H9 (cell line): Measurements from ENCODE around the gene DYNC2LI1. TPM values are rescaled to one million over a fixed set of nuclear protein-coding genes. Genes with fewer than 3 reads are reported as not detected.

Experiments used
- DNase-seq: peaks from one replicate; pipeline ENCODE4 v3.0.0-alpha.2; 2017
- H2AFZ ChIP-seq: one replicate; pipeline ENCODE4 v1.6.1; 2013; ENCODE audit warnings: mild to moderate bottlenecking, low read length, control low read depth, moderate library complexity
- H2AK5ac ChIP-seq: 2 replicates; pipeline ENCODE4 v1.6.1; 2013; ENCODE audit warnings: low read length, control low read depth, mixed read lengths; ENCODE audit not compliant: insufficient read length
- H2BK120ac ChIP-seq: one replicate; pipeline ENCODE4 v1.6.1; 2013; ENCODE audit warnings: low read depth, mild to moderate bottlenecking, low read length, control low read depth, inconsistent platforms; ENCODE audit not compliant: poor library complexity, severe bottlenecking
- H2BK12ac ChIP-seq: 2 replicates; pipeline ENCODE4 v1.6.1; 2013; ENCODE audit warnings: low read length, control low read depth, mixed read lengths, low read depth; ENCODE audit not compliant: insufficient read length
- H2BK15ac ChIP-seq: 2 replicates; pipeline ENCODE4 v1.6.1; 2013; ENCODE audit warnings: low read depth, low read length, control low read depth
- H2BK20ac ChIP-seq: one replicate; pipeline ENCODE4 v1.6.1; 2013; ENCODE audit warnings: low read depth, mild to moderate bottlenecking, low read length, control low read depth, inconsistent platforms; ENCODE audit not compliant: poor library complexity, severe bottlenecking
- H2BK5ac ChIP-seq: 2 replicates; pipeline ENCODE4 v1.6.1; 2013; ENCODE audit warnings: low read length, control low read depth, mixed read lengths; ENCODE audit not compliant: insufficient read length
- H3K14ac ChIP-seq: 2 replicates; pipeline ENCODE4 v1.6.1; 2013; ENCODE audit warnings: low read length, control low read depth; ENCODE audit not compliant: insufficient read depth
- H3K18ac ChIP-seq: 2 replicates; pipeline ENCODE4 v1.6.1; 2013; ENCODE audit warnings: low read depth, mild to moderate bottlenecking, mixed read lengths, low read length, control low read depth; ENCODE audit not compliant: insufficient read length
- H3K23ac ChIP-seq: 2 replicates; pipeline ENCODE4 v1.6.1; 2013; ENCODE audit warnings: low read length, control low read depth, mixed read lengths, low read depth; ENCODE audit not compliant: insufficient read length
- H3K23me2 ChIP-seq: 2 replicates; pipeline ENCODE4 v1.6.1; 2013; ENCODE audit warnings: low read depth, mild to moderate bottlenecking, mixed read lengths, low read length, control low read depth; ENCODE audit not compliant: insufficient read length, poor library complexity, severe bottlenecking
- H3K27ac ChIP-seq: 2 replicates; pipeline ENCODE4 v1.5.1; 2013; ENCODE audit warnings: low read length, control low read depth, mixed read lengths, low read depth; ENCODE audit not compliant: insufficient read length
- H3K27me3 ChIP-seq: 2 replicates; pipeline ENCODE4 v1.6.1; 2013; ENCODE audit warnings: low read length, control low read depth, inconsistent platforms; ENCODE audit not compliant: insufficient read depth
- H3K4ac ChIP-seq: 2 replicates; pipeline ENCODE4 v1.6.1; 2013; ENCODE audit warnings: low read depth, mild to moderate bottlenecking, control low read depth, inconsistent platforms, low read length, moderate library complexity
- H3K4me1 ChIP-seq: 2 replicates; pipeline ENCODE4 v1.6.1; 2013; ENCODE audit warnings: low read length, control low read depth, inconsistent platforms; ENCODE audit not compliant: insufficient read depth
- H3K4me2 ChIP-seq: 2 replicates; pipeline ENCODE4 v1.6.1; 2013; ENCODE audit warnings: low read length, control low read depth, mixed read lengths; ENCODE audit not compliant: insufficient read length, insufficient read depth
- H3K56ac ChIP-seq: 2 replicates; pipeline ENCODE4 v1.6.1; 2013; ENCODE audit warnings: low read depth, mild to moderate bottlenecking, mixed read lengths, low read length, control low read depth; ENCODE audit not compliant: insufficient read length
- H3K79me1 ChIP-seq: 2 replicates; pipeline ENCODE4 v1.6.1; 2013; ENCODE audit warnings: low read depth, mild to moderate bottlenecking, moderate library complexity, low read length, control low read depth, inconsistent platforms; ENCODE audit not compliant: insufficient read depth, poor library complexity, severe bottlenecking
- H3K79me2 ChIP-seq: 2 replicates; pipeline ENCODE4 v1.6.1; 2013; ENCODE audit warnings: low read length, control low read depth, inconsistent platforms; ENCODE audit not compliant: insufficient read depth
- H3K9ac ChIP-seq: 2 replicates; pipeline ENCODE4 v1.6.1; 2013; ENCODE audit warnings: low read length, control low read depth, mixed read lengths; ENCODE audit not compliant: insufficient read length; ENCODE audit errors: extremely low read depth
- H3K9me3 ChIP-seq: one replicate; pipeline ENCODE4 v1.6.1; 2013; ENCODE audit warnings: low read depth, low read length, inconsistent platforms; ENCODE audit not compliant: control insufficient read depth
- H3T11ph ChIP-seq: one replicate; pipeline ENCODE4 v1.6.1; 2013; ENCODE audit warnings: mild to moderate bottlenecking, low read length, control low read depth, inconsistent platforms
- H4K20me1 ChIP-seq: one replicate; pipeline ENCODE4 v1.6.1; 2013; ENCODE audit not compliant: control insufficient read depth, insufficient read length, insufficient read depth
- H4K5ac ChIP-seq: 2 replicates; pipeline ENCODE4 v1.6.1; 2013; ENCODE audit warnings: low read depth, mild to moderate bottlenecking, mixed read lengths, low read length, control low read depth; ENCODE audit not compliant: insufficient read length
- H4K8ac ChIP-seq: replicated peaks from 2 replicates; pipeline ENCODE4 v1.6.1; 2013; ENCODE audit warnings: low read length, control low read depth, mixed read lengths, low read depth; ENCODE audit not compliant: insufficient read length
- H4K91ac ChIP-seq: 2 replicates; pipeline ENCODE4 v1.6.1; 2013; ENCODE audit warnings: low read depth, mild to moderate bottlenecking, moderate library complexity, mixed read lengths, low read length, control low read depth; ENCODE audit not compliant: insufficient read length
- H3K27ac Mint-ChIP-seq, 3 experiments: 2 replicates in 2 of 3; 3 replicates in 1 of 3; pipeline ENCODE4 v1.8.0; 2020 to 2021; ENCODE audit warnings: mixed read lengths in 3 of 3, mild to moderate bottlenecking in 1 of 3, moderate library complexity in 1 of 3
- H3K27me3 Mint-ChIP-seq: 2 replicates; pipeline ENCODE4 v1.8.0; 2021; ENCODE audit warnings: low read depth, mild to moderate bottlenecking, moderate library complexity, mixed read lengths
- H3K36me3 Mint-ChIP-seq, 3 experiments: 2 replicates in 2 of 3; 3 replicates in 1 of 3; pipeline ENCODE4 v1.8.0; 2020 to 2021; ENCODE audit warnings: low read depth in 3 of 3, mixed read lengths in 3 of 3; ENCODE audit not compliant: insufficient read depth in 1 of 3
- H3K4me1 Mint-ChIP-seq, 2 experiments: 2 replicates each; pipeline ENCODE4 v1.8.0; 2020; ENCODE audit warnings: mixed read lengths in 2 of 2
- H3K4me3 Mint-ChIP-seq, 2 experiments: 2 replicates in 1 of 2; 3 replicates in 1 of 2; pipeline ENCODE4 v1.8.0; 2020 to 2021; ENCODE audit warnings: mild to moderate bottlenecking in 2 of 2, mixed read lengths in 2 of 2, moderate library complexity in 1 of 2
- H3K9me3 Mint-ChIP-seq, 2 experiments: 2 replicates in 1 of 2; 3 replicates in 1 of 2; pipeline ENCODE4 v1.8.0; 2020; ENCODE audit warnings: mild to moderate bottlenecking in 2 of 2, mixed read lengths in 2 of 2, moderate library complexity in 1 of 2
- CTCF ChIP-seq: fragments of 200-600 bp; sonication (generic); conservative IDR thresholded peaks from 3 replicates; pipeline ENCODE4 v1.8.0; 2021; ENCODE audit warnings: antibody characterized with exemption, mild to moderate bottlenecking
- WGBS: extraction: QIAGEN DNeasy Blood & Tissue Kit; methylation state at CpG from one replicate; pipeline ENCODE4 v1.1.7; 2013; ENCODE audit warnings: missing lambda C conversion rate, low lambda C conversion rate, mixed read lengths; ENCODE audit not compliant: insufficient read length; ENCODE audit errors: extremely low coverage; 5-methylcytosine and 5-hydroxymethylcytosine counted together
- total RNA-seq: library from RNA; stranded (reverse); gene quantifications from 2 replicates; pipeline ENCODE4 v1.2.1, GENCODE V29; 2021

The DYNC2LI1 gene
- total RNA-seq, 1 experiment from 2014 or later, result 8.5 TPM

GRCh38 chr2:43796206-43796605, 22.4 kb downstream of the DYNC2LI1 start:
- no peak overlapping the region for H4K8ac ChIP-seq
- no peaks in the 10 kb centered on the region for H3K4me1 ChIP-seq
- H2BK15ac ChIP-seq, result no peak overlapping the region
- no peaks in the 10 kb centered on the region for H3K79me2 ChIP-seq
- H3K27ac ChIP-seq, result no peak overlapping the region
- no CpG with 5 or more reads among the region's 1 CpG for WGBS
- no peak overlapping the region for H3K4me2 ChIP-seq
- TF ChIP-seq CTCF, result no peak
- no peak overlapping the region for H3T11ph ChIP-seq
- no peak overlapping the region for H3K23ac ChIP-seq
- no peak overlapping the region for H2AK5ac ChIP-seq
- no peak overlapping the region for H2BK120ac ChIP-seq
- no peak overlapping the region for H2BK5ac ChIP-seq
- H4K91ac ChIP-seq, result no peak overlapping the region
- Mint-ChIP-seq H3K36me3 (no peaks in the 10 kb centered on the region), H3K27ac (no peak overlapping the region), H3K9me3 (no peaks in the 10 kb centered on the region), H3K27me3 (no peaks in the 10 kb centered on the region), H3K4me1 (no peaks in the 10 kb centered on the region), H3K4me3 (no peak overlapping the region)
- no peaks in the 10 kb centered on the region for H3K9me3 ChIP-seq
- no peak overlapping the region for H4K5ac ChIP-seq
- no peak overlapping the region for H3K18ac ChIP-seq
- H4K20me1 ChIP-seq, result no peaks in the 10 kb centered on the region
- H3K27me3 ChIP-seq, result no peaks in the 10 kb centered on the region
- no peak overlapping the region for H3K4ac ChIP-seq
- no peak overlapping the region for H2AFZ ChIP-seq
- no peaks in the 10 kb centered on the region for H3K79me1 ChIP-seq
- H2BK20ac ChIP-seq, result no peak overlapping the region
- no peak overlapping the region for H3K14ac ChIP-seq
- no peak overlapping the region for H2BK12ac ChIP-seq
- no peak overlapping the region for H3K56ac ChIP-seq
- no peaks in the 10 kb centered on the region for H3K23me2 ChIP-seq
- DNase-seq, result no peak
- H3K9ac ChIP-seq, result no peak overlapping the region
